DLD1 (cell line): ENCODE measurements around the gene RXFP1.

Experiments used
- in situ Hi-C: cut with HindIII; loops from 2 replicates; pipeline ENCODE4 v1.10.0; 2017; ENCODE audit warnings: low sequenced_read_pairs

RXFP1 gene

GRCh38 chr4:158540125-158540907 is 18.6 kb downstream of the RXFP1 start:
- in situ Hi-C loops: no loop called here

- in situ Hi-C loops: no loop called here
Measured at GRCh38 chr4:158541506-158541905, 19.8 kb downstream of the RXFP1 start.

- in situ Hi-C loops: no loop called here
Measured at GRCh38 chr4:158543191-158543590, 21.5 kb downstream of the RXFP1 start.

- in situ Hi-C loops: no loop called here
Measured at GRCh38 chr4:158544141-158544540, 22.5 kb downstream of the RXFP1 start.

- in situ Hi-C loops: no loop called here
Measured at GRCh38 chr4:158553364-158553763, 31.7 kb downstream of the RXFP1 start.

GRCh38 chr4:158560284-158560683 is 38.6 kb downstream of the RXFP1 start:
- in situ Hi-C loops: no loop called here

- in situ Hi-C loops: no loop called here
Measured at GRCh38 chr4:158566860-158567259, 45.2 kb downstream of the RXFP1 start.

- in situ Hi-C loops: no loop called here
Measured at GRCh38 chr4:158571736-158572135, 50.1 kb downstream of the RXFP1 start.

- in situ Hi-C loops: no loop called here
Measured at GRCh38 chr4:158572608-158573007, 50.9 kb downstream of the RXFP1 start.

- in situ Hi-C loops: no loop called here
Measured at GRCh38 chr4:158578476-158578875, 56.8 kb downstream of the RXFP1 start.

GRCh38 chr4:158580064-158580463 is 58.4 kb downstream of the RXFP1 start:
- in situ Hi-C loops: no loop called here

GRCh38 chr4:158581161-158581560 is 59.5 kb downstream of the RXFP1 start:
- in situ Hi-C loops: no loop called here

GRCh38 chr4:158586881-158587280 is 65.2 kb downstream of the RXFP1 start:
- in situ Hi-C loops: no loop called here

- in situ Hi-C loops: no loop called here
Measured at GRCh38 chr4:158588285-158588684, 66.6 kb downstream of the RXFP1 start.

GRCh38 chr4:158588777-158589176 is 67.1 kb downstream of the RXFP1 start:
- in situ Hi-C loops: no loop called here

GRCh38 chr4:158590306-158590705 is 68.6 kb downstream of the RXFP1 start:
- in situ Hi-C loops: no loop called here

- in situ Hi-C loops: no loop called here
Measured at GRCh38 chr4:158590824-158591223, 69.1 kb downstream of the RXFP1 start.

GRCh38 chr4:158597879-158598596 is 76.4 kb downstream of the RXFP1 start:
- in situ Hi-C loops: no loop called here

GRCh38 chr4:158599150-158599549 is 77.5 kb downstream of the RXFP1 start:
- in situ Hi-C loops: no loop called here

GRCh38 chr4:158599765-158600498 is 78.2 kb downstream of the RXFP1 start:
- in situ Hi-C loops: no loop called here

GRCh38 chr4:158604369-158604768 is 82.7 kb downstream of the RXFP1 start:
- in situ Hi-C loops: no loop called here

GRCh38 chr4:158605393-158605792 is 83.7 kb downstream of the RXFP1 start:
- in situ Hi-C loops: no loop called here
